ENCODE measurements around the gene GDPD2.

DNA sequence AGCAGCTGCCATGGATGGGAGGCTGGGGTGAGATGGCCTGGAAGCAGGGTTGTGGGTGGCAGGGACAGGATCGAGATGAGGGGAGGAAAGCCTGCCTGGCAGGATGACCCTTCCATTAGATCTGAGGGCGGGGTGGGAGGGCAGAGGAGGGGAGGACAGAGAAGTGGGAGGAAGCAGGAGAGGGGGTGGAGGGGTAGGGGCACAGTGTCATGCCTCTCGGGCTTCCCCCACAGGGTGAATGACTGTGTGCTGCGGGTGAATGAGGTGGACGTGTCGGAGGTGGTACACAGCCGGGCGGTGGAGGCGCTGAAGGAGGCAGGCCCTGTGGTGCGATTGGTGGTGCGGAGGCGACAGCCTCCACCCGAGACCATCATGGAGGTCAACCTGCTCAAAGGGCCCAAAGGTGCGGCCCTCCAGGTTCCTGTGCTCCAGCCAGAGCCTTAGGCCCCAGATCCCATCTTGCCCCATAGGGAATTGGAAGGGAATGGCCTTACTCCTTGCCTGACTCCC, 26.4 kb downstream of the GDPD2 start:
- TF ChIP-seq, protein P1, sequence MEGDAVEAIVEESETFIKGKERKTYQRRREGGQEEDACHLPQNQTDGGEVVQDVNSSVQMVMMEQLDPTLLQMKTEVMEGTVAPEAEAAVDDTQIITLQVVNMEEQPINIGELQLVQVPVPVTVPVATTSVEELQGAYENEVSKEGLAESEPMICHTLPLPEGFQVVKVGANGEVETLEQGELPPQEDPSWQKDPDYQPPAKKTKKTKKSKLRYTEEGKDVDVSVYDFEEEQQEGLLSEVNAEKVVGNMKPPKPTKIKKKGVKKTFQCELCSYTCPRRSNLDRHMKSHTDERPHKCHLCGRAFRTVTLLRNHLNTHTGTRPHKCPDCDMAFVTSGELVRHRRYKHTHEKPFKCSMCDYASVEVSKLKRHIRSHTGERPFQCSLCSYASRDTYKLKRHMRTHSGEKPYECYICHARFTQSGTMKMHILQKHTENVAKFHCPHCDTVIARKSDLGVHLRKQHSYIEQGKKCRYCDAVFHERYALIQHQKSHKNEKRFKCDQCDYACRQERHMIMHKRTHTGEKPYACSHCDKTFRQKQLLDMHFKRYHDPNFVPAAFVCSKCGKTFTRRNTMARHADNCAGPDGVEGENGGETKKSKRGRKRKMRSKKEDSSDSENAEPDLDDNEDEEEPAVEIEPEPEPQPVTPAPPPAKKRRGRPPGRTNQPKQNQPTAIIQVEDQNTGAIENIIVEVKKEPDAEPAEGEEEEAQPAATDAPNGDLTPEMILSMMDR (IDR thresholded peaks at IDR 0.05; ENCODE audit: borderline replicate concordance, extremely low read depth, low read length, poor library complexity, severe bottlenecking): no peak
- TF ChIP-seq EZH2 (IDR thresholded peaks at IDR 0.05; ENCODE audit: borderline replicate concordance, low read depth, low read length, severe bottlenecking): no peak

All from DND-41 (cell line).